Ascending aorta (tissue), 2 donors: ENCODE data around the gene CD151. TPM values are rescaled to one million over a fixed set of nuclear protein-coding genes. Genes with fewer than 3 reads are reported as not detected.

Experiments used
- DNase-seq, 2 donors: peaks; one replicate each; pipeline ENCODE4 v3.0.0-alpha.2; 2019; ENCODE audit warnings: low spot score in 2 of 2
- H3K27ac ChIP-seq, 2 donors: fragments of 200-600 bp; sonication (generic); one replicate each; pipeline ENCODE4 v1.5.1; 2016 to 2017; ENCODE audit warnings: mild to moderate bottlenecking in 1 of 2
- H3K27me3 ChIP-seq: fragments of 200-600 bp; sonication (generic); one replicate; pipeline ENCODE4 v1.5.1; 2017
- H3K36me3 ChIP-seq, 2 donors: fragments of 200-600 bp; sonication (generic); one replicate each; pipeline ENCODE4 v1.5.1; 2016
- H3K4me1 ChIP-seq, 2 donors: fragments of 200-600 bp; sonication (generic); one replicate each; pipeline ENCODE4 v1.5.1; 2016 to 2017; ENCODE audit warnings: mild to moderate bottlenecking in 1 of 2
- H3K4me3 ChIP-seq, 2 donors: fragments of 200-600 bp; sonication (generic); one replicate each; pipeline ENCODE4 v1.5.1; 2016 to 2017; ENCODE audit warnings: mild to moderate bottlenecking in 1 of 2
- H3K9me3 ChIP-seq, 2 donors: fragments of 200-600 bp; sonication (generic); one replicate each; pipeline ENCODE4 v1.5.1; 2016
- CTCF ChIP-seq, 3 experiments: fragments of 200-600 bp in 2 of 3; fragments of 450-650 bp in 1 of 3; sonication (generic) in 2 of 3; IDR thresholded peaks; one replicate each; pipeline ENCODE4 v1.5.1; 2016 to 2019; ENCODE audit warnings: antibody characterized with exemption in 3 of 3, mild to moderate bottlenecking in 1 of 3, moderate library complexity in 1 of 3
- intact Hi-C: fragments of 100-400 bp; cut with DNase I; formaldehyde crosslinking; loops from one replicate; pipeline ENCODE4 v1.15.1; 2023
- total RNA-seq: library from RNA; depleted of rRNA; stranded (reverse); fragments of >200 nt; gene quantifications from one replicate; pipeline ENCODE4 v1.1.0, GENCODE V29; 2016

The CD151 gene
- total RNA-seq, 1 donor from 2014 or later, result 898 TPM

GRCh38 chr11:792535-792821, 40.3 kb upstream of the CD151 start:
- no peak for TF ChIP-seq CTCF (IDR thresholded peaks at IDR 0.05)
- H3K36me3 ChIP-seq, result peaks cover 0 to 3% of the 10 kb centered on the region in 2 donors
- no peak overlapping the region for H3K4me3 ChIP-seq
- H3K27me3 ChIP-seq, result peaks cover 3% of the 10 kb centered on the region
- no peak overlapping the region for H3K27ac ChIP-seq
- no peaks in the 10 kb centered on the region for H3K9me3 ChIP-seq
- no peak for DNase-seq
- H3K4me1 ChIP-seq, result peaks cover 9 to 16% of the 10 kb centered on the region in 2 donors
- intact Hi-C loops, result no loop called here

- Histone ChIP-seq H3K9me3 (no peaks in the 10 kb centered on the region), H3K27ac (no peak overlapping the region), H3K27me3 (peaks cover 3% of the 10 kb centered on the region), H3K36me3 (peaks cover 0 to 3% of the 10 kb centered on the region in 2 donors), H3K4me3 (no peak overlapping the region), H3K4me1 (peaks cover 9 to 16% of the 10 kb centered on the region in 2 donors)
- intact Hi-C loops, result no loop called here
- DNase-seq, result no peak
- TF ChIP-seq CTCF (IDR thresholded peaks at IDR 0.05), result no peak
Observed at GRCh38 chr11:792873-793272, 39.9 kb upstream of the CD151 start.

GRCh38 chr11:793556-793955, 39.2 kb upstream of the CD151 start:
- Histone ChIP-seq H3K4me3 (no peak overlapping the region), H3K4me1 (peaks cover 12 to 20% of the 10 kb centered on the region in 2 donors), H3K36me3 (peaks cover 0 to 3% of the 10 kb centered on the region in 2 donors), H3K27ac (no peak overlapping the region), H3K9me3 (no peaks in the 10 kb centered on the region), H3K27me3 (no peaks in the 10 kb centered on the region)
- DNase-seq, result no peak
- intact Hi-C loops, result no loop called here
- TF ChIP-seq CTCF (IDR thresholded peaks at IDR 0.05), result no peak

- H3K36me3 ChIP-seq, result peaks cover 0 to 3% of the 10 kb centered on the region in 2 donors
- DNase-seq, result no peak
- H3K4me3 ChIP-seq, result peak overlapping the region in 1 of 2 donors; percentile 78
- H3K9me3 ChIP-seq, result no peaks in the 10 kb centered on the region
- H3K4me1 ChIP-seq, result peaks cover 12 to 20% of the 10 kb centered on the region in 2 donors
- intact Hi-C loops, result no loop called here
- no peak overlapping the region for H3K27ac ChIP-seq
- H3K27me3 ChIP-seq, result no peaks in the 10 kb centered on the region
- no peak for TF ChIP-seq CTCF (IDR thresholded peaks at IDR 0.05)
Observed at GRCh38 chr11:794013-794765, 38.6 kb upstream of the CD151 start.

- Histone ChIP-seq H3K9me3 (no peaks in the 10 kb centered on the region), H3K4me3 (peak overlapping the region; percentile 78 to 85), H3K27me3 (no peaks in the 10 kb centered on the region), H3K36me3 (peaks cover 0 to 7% of the 10 kb centered on the region in 2 donors), H3K27ac (no peak overlapping the region), H3K4me1 (peaks cover 12 to 20% of the 10 kb centered on the region in 2 donors)
- TF ChIP-seq CTCF (IDR thresholded peaks at IDR 0.05), result no peak
- intact Hi-C loops, result loop anchor here (5.0 kb wide), 1 partner anchor 48 kb away; the partner anchor contains the start of gene TALDO1
- DNase-seq, result no peak
Observed at GRCh38 chr11:794766-795633, 37.8 kb upstream of the CD151 start.
